Kidney capillary endothelial cell (primary cell): Measurements from ENCODE around the gene DNMT3A.
"Not testable (repeated sequence)": the region's sequence is repeated elsewhere in the genome, so short reads cannot be mapped to it uniquely, and the experiment has no call there.

Source experiments
- DNase-seq: peaks from one replicate; pipeline ENCODE4 v3.0.0-alpha.2; 2018; ENCODE audit warnings: low spot score

Gene DNMT3A

GRCh38 chr2:25283921-25284320, 57.8 kb downstream of the DNMT3A start:
- DNase-seq = no peak

DNA sequence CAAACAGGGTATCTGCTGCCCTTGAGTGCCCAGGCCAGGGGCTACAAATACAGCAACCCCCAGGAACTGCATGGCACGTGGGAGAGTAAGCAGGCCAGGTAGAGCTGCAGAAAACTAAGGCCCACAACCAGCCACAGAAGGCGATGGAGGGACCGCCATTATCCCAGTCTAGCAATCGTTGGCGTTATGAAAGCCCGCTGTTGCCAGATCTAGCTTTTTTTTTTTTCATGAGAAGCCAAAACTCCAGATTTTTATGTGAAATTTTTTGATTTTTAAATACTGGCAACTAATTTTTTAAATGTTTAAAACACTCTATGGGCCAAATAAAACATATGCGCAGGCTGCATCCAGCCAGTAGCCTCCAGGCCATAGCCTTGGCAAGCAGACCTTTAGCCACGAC, 59.8 kb downstream of the DNMT3A start:
- no peak for DNase-seq

- no peak for DNase-seq
Measured at GRCh38 chr2:25281522-25281921, 60.2 kb downstream of the DNMT3A start.

DNA sequence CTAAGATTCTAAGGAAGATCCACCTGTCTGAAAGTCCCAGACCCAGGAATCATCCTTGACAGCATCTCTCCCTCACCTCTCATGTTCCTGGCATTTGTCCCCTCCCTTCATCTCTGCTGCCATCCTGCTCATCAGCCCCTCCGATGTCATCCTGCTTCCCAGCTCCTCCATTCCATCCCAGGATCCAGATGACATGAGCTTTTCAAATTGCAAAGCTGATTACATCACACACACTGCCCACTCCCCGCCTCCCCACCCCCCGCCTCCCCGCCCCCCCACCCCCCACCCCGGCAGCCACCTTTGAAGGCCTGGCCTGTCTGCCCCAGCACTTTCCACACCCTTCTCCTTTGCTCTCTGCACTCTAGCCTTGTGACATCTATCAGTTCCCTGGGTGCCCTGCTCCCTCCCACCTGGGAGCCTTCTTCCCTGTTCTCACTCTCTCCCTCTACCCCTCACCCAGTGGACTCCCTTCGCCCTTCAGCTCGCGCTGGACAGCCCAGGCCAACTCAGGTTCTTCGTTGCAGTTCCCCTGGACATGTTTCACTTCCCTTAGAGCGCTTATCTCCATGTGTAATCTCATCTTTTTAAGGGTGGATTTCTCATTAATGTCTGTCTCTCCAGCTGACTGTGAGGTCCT, 61.6 kb downstream of the DNMT3A start:
- DNase-seq = no peak

GRCh38 chr2:25279091-25279651, 62.6 kb downstream of the DNMT3A start:
- no peak for DNase-seq

DNA sequence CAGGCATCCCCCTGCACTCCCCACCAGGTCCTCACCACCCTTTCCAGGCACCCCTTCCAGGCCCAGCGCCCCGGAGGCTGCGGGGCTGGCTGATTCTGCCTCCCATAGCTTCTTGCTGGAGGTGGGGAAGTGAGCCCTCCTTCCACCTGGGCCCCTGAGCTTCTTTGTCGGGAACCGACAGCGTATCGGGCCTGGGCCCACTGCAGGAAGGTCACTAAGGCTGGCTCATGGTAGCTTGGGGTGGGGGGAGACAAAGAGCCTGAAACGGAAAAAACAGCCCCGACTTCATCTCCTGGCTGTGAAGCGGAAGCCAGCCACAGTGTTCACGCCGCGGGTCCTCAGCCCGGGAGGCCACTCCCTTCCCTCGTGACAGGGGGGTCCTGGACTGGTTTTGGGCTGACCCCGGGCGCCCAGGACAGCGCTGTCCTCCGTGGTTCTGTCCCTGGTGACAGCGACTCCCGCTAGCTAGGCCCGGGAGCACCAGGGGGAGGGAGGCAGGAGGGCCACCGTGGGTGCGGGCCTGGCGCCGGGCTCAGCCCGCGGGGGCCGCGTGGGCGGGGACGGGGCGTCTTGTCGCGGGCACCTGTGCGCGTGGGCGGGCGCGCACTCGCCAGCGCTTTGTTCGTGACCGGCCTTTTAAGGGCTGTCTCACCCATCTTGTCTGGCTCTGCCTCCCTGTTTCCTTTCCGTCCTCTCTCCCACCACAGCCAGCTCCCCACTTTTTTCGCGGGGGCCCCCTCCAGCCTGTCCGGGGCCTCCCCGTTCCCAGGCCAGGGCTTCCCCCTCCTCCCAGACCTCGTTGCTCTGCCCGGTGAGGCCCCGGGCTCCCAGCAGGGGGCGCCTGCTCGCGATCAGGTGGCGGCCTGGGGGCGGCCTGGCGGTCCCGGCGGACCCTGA, 64.9 kb downstream of the DNMT3A start:
- no peak for DNase-seq

DNA sequence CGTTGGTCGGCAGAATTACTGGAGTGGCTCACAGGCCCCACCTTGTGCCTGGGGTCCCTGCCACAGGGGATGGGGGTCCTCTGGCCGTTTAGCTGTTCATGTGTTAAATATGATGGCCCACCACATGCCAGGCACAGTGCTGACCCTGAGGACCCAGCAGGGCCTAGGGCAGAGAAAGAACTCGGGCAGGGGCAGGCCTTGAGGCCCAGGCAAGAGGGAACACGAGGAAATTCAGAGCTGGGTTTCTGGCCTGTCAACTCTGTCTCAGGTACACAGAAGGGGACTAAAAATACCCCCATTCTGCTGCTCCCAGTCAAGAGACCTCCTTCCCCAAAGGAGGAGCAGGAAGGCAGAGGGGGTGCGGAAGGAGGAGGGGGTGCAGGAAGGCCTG, 66.2 kb downstream of the DNMT3A start:
- DNase-seq = no peak

DNA sequence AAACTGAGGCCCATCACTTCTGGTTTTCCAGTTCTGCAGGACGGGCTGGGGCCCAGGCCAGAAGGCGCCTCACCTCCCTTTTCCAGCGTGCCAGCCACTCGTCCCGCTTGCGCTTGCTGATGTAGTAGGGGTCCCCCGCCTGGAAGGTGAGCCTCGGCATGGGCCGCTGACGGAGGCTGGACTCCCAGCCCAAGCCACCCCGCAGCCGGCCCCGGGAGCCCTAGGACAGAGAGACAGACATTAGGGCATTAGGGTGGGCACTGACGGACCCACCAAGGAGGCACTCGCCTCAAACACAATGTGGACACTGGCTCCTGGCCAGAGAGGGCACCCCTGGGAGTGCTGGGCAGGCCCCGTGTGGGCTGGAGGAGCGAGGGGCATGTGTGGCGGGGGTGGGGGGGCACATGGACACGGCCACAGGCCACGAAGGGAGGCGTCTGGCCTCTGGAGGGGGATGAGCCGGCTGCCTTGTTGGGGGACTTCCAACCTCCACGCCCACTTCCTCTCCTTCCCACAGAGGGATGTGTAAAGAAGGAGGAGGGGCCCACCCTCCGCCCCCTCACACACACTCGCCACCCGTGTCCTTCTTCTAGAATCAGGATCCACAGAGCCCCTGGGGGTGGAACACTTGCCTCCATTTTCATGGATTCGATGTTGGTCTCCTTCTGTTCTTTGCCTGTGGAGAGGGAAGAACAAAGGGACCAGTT, 66.7 kb downstream of the DNMT3A start:
- no peak for DNase-seq

GRCh38 chr2:25273985-25274535, 67.7 kb downstream of the DNMT3A start:
- DNase-seq = no peak

- not testable (repeated sequence) for DNase-seq
Measured at GRCh38 chr2:25272705-25273104, 69.0 kb downstream of the DNMT3A start.

GRCh38 chr2:25270061-25270460, 71.7 kb downstream of the DNMT3A start:
- DNase-seq = no peak

DNA sequence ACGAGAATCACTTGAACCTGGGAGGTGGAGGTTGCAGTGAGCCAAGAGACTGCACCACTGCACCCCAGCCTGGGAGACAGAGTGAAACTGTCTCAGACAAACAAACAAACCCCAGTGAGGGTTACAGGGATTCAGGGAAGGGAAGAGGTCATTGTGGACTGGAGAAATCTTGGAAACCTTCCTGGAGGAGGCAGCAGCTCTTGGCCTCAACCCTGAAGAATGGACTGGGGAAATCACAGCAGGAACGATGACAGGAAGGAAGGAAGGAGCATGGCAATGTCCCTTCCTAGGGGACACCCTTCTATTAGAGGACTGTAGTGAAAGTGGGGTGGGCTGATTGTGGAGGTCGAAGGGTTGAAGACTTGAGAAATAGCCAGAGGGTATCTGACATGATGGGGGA, 72.5 kb downstream of the DNMT3A start:
- no peak for DNase-seq

DNA sequence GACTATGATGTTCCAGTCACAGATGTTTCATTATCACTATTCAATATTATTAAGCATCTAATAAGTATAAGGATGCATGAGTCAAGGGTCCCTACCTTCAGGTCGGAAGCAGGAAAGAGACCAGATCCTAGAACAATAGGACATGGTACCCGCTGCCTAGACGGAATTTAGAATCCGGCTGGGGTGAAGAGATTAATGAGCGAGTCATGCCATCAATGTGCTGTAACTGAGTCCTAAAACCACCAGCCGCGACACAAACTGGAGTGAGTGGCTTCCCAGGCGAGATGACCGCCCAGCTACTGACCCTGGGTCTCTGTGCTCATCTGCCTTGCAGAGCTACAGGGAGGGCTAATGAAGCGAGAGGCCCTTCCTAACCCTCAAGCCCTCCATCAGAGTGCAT, 73.6 kb downstream of the DNMT3A start:
- peak; percentile 86 for DNase-seq

DNA sequence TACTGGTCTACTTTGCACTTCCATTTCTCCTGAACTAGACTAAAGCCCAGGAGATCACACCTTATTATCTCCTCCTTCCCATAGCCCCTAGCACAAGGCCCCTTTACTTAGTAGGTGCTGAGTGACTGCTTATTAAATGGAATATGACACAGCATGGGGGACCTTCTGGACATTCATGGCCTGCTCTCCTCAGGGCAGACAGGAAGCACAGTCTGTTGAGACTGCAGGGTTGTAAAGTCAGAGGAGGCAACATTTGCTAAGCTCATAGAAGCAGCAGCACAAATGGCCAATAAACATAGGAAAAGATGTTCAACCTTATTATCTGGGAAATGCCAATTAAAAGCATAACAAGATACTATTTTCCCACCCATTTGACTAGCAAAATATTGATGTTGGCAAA, 75.3 kb downstream of the DNMT3A start:
- DNase-seq = no peak

- DNase-seq = no peak
Measured at GRCh38 chr2:25265802-25266201, 75.9 kb downstream of the DNMT3A start.

DNA sequence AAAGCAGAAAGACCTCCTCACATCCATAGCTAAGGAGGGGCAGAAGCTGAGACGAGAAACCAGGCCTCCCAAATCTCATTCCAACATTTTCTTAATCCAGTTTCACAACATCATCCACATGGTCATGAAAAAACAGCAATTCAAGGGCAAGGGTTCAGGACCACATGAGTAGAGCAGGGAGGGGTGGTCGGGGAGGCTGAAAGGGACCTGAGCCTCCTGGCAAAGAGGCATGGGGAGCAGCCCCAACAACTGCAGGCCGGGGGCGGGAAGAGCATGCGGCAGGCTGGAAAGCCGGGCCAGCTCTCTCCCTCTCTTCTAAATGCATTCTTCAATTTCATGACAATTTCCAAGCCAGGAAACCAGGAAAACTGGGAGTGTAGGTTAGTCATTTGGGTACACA, 76.7 kb downstream of the DNMT3A start:
- no peak for DNase-seq

DNA sequence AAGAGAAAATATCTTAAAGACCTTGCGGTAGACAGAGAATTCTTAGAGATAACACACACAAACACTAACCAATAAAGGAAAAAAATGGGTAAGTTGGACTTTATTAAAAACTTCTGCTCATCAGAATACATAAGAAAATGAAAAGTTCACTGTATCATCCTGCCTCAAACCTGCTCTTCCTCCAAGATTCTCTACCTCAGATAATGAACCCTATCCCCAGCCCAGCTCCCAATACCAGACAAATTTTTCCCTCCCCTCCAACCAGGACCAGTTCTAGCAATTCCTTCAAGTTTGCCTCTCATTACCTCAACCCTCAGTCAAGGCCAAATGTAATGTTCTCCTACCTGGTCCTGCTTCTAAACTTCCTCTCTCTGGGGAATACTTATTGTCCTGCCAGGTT, 79.4 kb downstream of the DNMT3A start:
- no peak for DNase-seq

GRCh38 chr2:25259737-25260124, 82.0 kb downstream of the DNMT3A start:
- no peak for DNase-seq

DNA sequence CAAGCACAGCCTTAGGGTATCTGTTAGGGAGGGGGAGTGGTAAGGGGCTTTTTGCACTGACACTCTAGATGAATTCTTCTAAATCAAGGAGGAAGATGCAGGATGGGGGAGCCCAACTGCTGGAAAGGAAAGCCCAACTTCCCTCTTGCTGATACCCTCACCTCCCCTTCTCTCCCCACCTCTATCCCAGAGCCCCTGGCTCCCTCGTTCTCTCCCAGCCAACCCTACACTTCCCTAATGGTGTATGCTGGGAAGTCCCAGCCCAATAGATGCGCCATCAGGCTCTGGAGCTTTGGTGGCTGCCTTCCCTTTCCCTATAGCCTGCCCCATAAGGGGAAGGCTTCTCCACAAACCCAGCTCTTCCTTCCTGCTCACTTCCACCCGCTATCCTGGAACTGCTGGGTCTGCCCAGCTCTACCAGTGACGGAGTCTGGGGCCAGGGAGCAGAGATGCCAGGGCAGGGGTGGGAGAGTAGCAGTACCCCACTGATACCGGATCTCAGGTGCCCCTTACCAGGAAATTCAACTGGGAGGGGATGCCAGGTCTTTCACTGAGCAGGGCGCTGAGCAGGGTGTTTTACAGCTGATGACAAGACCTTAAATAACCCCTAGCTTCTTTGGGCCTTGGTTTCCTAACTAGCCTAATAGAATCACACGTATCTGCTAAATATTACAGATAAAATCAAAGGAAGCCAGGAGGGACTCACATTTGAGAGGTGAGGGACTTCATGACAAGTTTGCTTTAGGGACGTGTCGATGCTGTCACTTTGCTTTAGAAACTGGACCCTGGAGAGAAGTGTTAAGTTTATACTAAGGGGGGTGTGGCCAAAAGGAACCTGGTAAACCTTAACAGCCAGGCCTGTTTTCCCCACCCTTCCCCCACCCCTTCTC, 82.6 kb downstream of the DNMT3A start:
- DNase-seq = no peak

DNA sequence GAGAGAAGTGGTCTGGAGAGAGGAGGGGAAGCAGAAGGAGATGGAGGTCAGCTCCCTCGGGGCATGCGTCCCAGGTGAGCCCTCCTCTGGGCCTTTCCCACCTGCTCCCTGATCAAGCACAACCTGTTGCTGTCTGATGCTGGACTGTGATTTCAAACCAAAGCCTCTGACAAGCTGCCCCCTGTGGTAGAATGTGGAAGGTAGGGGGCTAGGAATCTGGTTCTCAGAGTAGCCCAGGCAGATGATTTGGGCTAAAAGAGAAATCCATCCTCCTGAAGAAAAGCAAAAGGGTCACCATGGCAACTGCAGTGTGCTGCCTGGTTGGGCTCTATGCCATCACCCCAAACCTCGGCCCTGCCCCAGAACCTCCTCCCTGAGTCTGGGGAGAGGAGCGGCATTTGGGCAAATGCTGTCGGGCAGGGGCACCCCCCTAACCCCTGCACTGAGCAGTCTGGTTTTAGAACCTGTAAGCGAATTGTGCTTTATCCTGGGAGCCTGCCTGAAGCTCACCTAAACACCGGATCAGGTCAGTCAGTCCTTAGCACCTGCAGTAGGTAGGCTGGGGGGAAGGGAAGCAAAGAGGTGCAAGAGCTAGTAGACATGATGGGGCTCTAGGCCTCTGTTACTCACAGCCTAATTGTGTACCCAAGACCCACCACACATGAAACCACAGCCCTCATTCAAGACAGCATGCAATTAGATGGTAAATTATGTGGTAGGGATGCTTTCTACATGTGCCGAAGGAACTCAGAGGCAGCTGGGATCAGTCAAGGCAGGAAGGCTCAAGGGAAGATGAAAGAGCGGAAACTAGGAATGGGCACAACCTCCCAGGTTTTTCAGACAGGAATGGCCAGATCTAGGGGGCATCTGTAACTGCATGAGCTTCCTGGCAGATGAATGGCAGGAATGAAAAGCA, 83.5 kb downstream of the DNMT3A start:
- DNase-seq = no peak
